CD14-positive monocyte (primary cell): ENCODE measurements around the gene CACNB4. TPM values are rescaled to one million over a fixed set of nuclear protein-coding genes. Genes with fewer than 3 reads are reported as not detected.

Experiments used
- DNase-seq, 3 donors: peaks; one replicate each; pipeline ENCODE4 v3.0.0-alpha.2; 2011 to 2022
- H2AFZ ChIP-seq: 2 replicates; pipeline ENCODE4 v1.6.0; 2012; ENCODE audit warnings: mild to moderate bottlenecking, low read depth, low read length, inconsistent platforms; ENCODE audit not compliant: insufficient read depth, poor library complexity, severe bottlenecking
- H3K27ac ChIP-seq, 2 donors: 1 replicate in 1 of 2; 2 replicates in 1 of 2; pipeline ENCODE4 v1.5.1; 2012 to 2013; ENCODE audit warnings: low read length in 2 of 2, control low read depth in 1 of 2, inconsistent platforms in 1 of 2, low read depth in 1 of 2, mild to moderate bottlenecking in 1 of 2
- H3K27me3 ChIP-seq, 2 donors: one replicate each; pipeline versions ENCODE4 v1.6.0 to v1.6.1; 2011 to 2013; ENCODE audit warnings: low read length in 2 of 2; ENCODE audit not compliant: control insufficient read depth in 2 of 2, insufficient read depth in 2 of 2
- H3K36me3 ChIP-seq, 2 donors: replicated peaks in 1 of 2; 1 replicate in 1 of 2; 2 replicates in 1 of 2; pipeline versions ENCODE4 v1.5.1 to v1.6.1; 2012 to 2013; ENCODE audit warnings: low read length in 2 of 2, control low read depth in 1 of 2, inconsistent platforms in 1 of 2, mild to moderate bottlenecking in 1 of 2; ENCODE audit not compliant: insufficient read depth in 2 of 2, control insufficient read depth in 1 of 2
- H3K4me1 ChIP-seq, 2 donors: 1 replicate in 1 of 2; 2 replicates in 1 of 2; pipeline versions ENCODE4 v1.5.1 to v1.6.1; 2012 to 2013; ENCODE audit warnings: low read length in 2 of 2, control low read depth in 1 of 2, inconsistent platforms in 1 of 2, mild to moderate bottlenecking in 1 of 2, moderate library complexity in 1 of 2; ENCODE audit not compliant: insufficient read depth in 2 of 2, control insufficient read depth in 1 of 2
- H3K4me2 ChIP-seq: replicated peaks from 2 replicates; pipeline ENCODE3; 2012; ENCODE audit warnings: low read length, moderate library complexity, mild to moderate bottlenecking; ENCODE audit not compliant: poor library complexity, severe bottlenecking; ENCODE audit errors: extremely low read depth
- H3K4me3 ChIP-seq, 3 experiments: fragments of 200-600 bp in 1 of 3; sonication (generic) in 1 of 3; replicated peaks in 1 of 3; 1 replicate in 2 of 3; 2 replicates in 1 of 3; pipeline ENCODE4 v1.5.1; 2011 to 2013; ENCODE audit warnings: low read length in 3 of 3, mild to moderate bottlenecking in 3 of 3, control low read depth in 2 of 3, low read depth in 2 of 3, inconsistent platforms in 1 of 3, moderate library complexity in 1 of 3
- H3K79me2 ChIP-seq: 2 replicates; pipeline ENCODE4 v1.6.0; 2012; ENCODE audit warnings: mild to moderate bottlenecking, control low read depth, inconsistent platforms, low read length, moderate library complexity; ENCODE audit not compliant: insufficient read depth
- H3K9ac ChIP-seq: 2 replicates; pipeline ENCODE4 v1.6.0; 2017; ENCODE audit warnings: low read length, mild to moderate bottlenecking; ENCODE audit not compliant: insufficient read depth, poor library complexity, severe bottlenecking
- H3K9me3 ChIP-seq, 2 donors: replicated peaks in 1 of 2; 1 replicate in 1 of 2; 2 replicates in 1 of 2; pipeline versions ENCODE4 v1.5.1 to v1.6.1; 2012 to 2013; ENCODE audit warnings: low read length in 2 of 2, control low read depth in 1 of 2; ENCODE audit not compliant: control insufficient read depth in 1 of 2, insufficient read depth in 1 of 2
- H4K20me1 ChIP-seq: 2 replicates; pipeline ENCODE4 v1.6.0; 2012; ENCODE audit warnings: mild to moderate bottlenecking, low read length, control low read depth, moderate library complexity; ENCODE audit not compliant: insufficient read depth
- H3K27ac Mint-ChIP-seq, 7 donors: one replicate each; pipeline ENCODE4 v1.8.0; 2020; ENCODE audit warnings: mild to moderate bottlenecking in 7 of 7, mixed read lengths in 7 of 7, moderate library complexity in 6 of 7, inconsistent platforms in 2 of 7
- H3K27me3 Mint-ChIP-seq, 3 donors: one replicate each; pipeline ENCODE4 v1.8.0; 2021 to 2022; ENCODE audit warnings: low read depth in 3 of 3, mild to moderate bottlenecking in 3 of 3, mixed read lengths in 3 of 3, moderate library complexity in 3 of 3, inconsistent platforms in 1 of 3
- H3K36me3 Mint-ChIP-seq, 2 donors: one replicate each; pipeline ENCODE4 v1.8.0; 2020; ENCODE audit warnings: mixed read lengths in 2 of 2, inconsistent platforms in 1 of 2, mild to moderate bottlenecking in 1 of 2
- H3K4me1 Mint-ChIP-seq: one replicate; pipeline ENCODE4 v1.8.0; 2020; ENCODE audit warnings: mild to moderate bottlenecking, mixed read lengths
- H3K4me3 Mint-ChIP-seq, 2 donors: one replicate each; pipeline ENCODE4 v1.8.0; 2020; ENCODE audit warnings: mild to moderate bottlenecking in 2 of 2, mixed read lengths in 2 of 2, moderate library complexity in 1 of 2
- H3K9me3 Mint-ChIP-seq, 7 donors: one replicate each; pipeline ENCODE4 v1.8.0; 2020 to 2022; ENCODE audit warnings: mixed read lengths in 7 of 7, mild to moderate bottlenecking in 6 of 7, moderate library complexity in 6 of 7, inconsistent platforms in 2 of 7
- WGBS: methylation state at CpG from one replicate; pipeline ENCODE4 v1.1.5; 2013; ENCODE audit warnings: missing lambda C conversion rate; ENCODE audit not compliant: insufficient coverage; 5-methylcytosine and 5-hydroxymethylcytosine counted together
- intact Hi-C, 2 donors: fragments of 100-400 bp; cut with micrococcal nuclease; formaldehyde crosslinking; loops; one replicate each; pipeline versions ENCODE4 v1.15.0 to v1.15.1; 2023
- polyA plus RNA-seq, 3 donors: library from polyadenylated mRNA; depleted of rRNA in 1 of 3; unstranded in 2 of 3; stranded (reverse) in 1 of 3; fragments of 300-500 nt in 2 of 3; fragments of >200 nt in 1 of 3; fragmentation: Illumina TruSeq in 2 of 3; gene quantifications; 1 replicate in 2 of 3; 2 replicates in 1 of 3; pipeline ENCODE4 v1.2.3, GENCODE V29; 2012 to 2021
- TF ChIP-seq, protein P1 (sequence below): fragments of 200-600 bp; IDR thresholded peaks from one replicate; pipeline ENCODE4 v1.8.0; 2022; ENCODE audit warnings: antibody characterized with exemption, mild to moderate bottlenecking

Gene CACNB4
- polyA plus RNA-seq, 3 donors, result 0.44 to 1.9 (median 1.1) TPM

GRCh38 chr2:151802315-151802714 lies 296.5 kb downstream of the CACNB4 start:
- Histone ChIP-seq H3K4me3 (no peak overlapping the region), H4K20me1 (peaks cover 13% of the 10 kb centered on the region), H3K4me2 (no peak overlapping the region), H3K4me1 (no peaks in the 10 kb centered on the region), H3K27ac (no peak overlapping the region), H3K9me3 (no peaks in the 10 kb centered on the region), H3K27me3 (no peaks in the 10 kb centered on the region), H3K9ac (no peak overlapping the region), H3K79me2 (no peaks in the 10 kb centered on the region), H2AFZ (no peak overlapping the region), H3K36me3 (peaks cover 48 to 85% of the 10 kb centered on the region in 2 donors)
- no peak overlapping the region for H3K27ac Mint-ChIP-seq
- H3K4me1 Mint-ChIP-seq, result no peaks in the 10 kb centered on the region
- H3K27me3 Mint-ChIP-seq, result no peaks in the 10 kb centered on the region
- DNase-seq, result no peak
- TF ChIP-seq, protein P1, sequence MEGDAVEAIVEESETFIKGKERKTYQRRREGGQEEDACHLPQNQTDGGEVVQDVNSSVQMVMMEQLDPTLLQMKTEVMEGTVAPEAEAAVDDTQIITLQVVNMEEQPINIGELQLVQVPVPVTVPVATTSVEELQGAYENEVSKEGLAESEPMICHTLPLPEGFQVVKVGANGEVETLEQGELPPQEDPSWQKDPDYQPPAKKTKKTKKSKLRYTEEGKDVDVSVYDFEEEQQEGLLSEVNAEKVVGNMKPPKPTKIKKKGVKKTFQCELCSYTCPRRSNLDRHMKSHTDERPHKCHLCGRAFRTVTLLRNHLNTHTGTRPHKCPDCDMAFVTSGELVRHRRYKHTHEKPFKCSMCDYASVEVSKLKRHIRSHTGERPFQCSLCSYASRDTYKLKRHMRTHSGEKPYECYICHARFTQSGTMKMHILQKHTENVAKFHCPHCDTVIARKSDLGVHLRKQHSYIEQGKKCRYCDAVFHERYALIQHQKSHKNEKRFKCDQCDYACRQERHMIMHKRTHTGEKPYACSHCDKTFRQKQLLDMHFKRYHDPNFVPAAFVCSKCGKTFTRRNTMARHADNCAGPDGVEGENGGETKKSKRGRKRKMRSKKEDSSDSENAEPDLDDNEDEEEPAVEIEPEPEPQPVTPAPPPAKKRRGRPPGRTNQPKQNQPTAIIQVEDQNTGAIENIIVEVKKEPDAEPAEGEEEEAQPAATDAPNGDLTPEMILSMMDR, result no peak
- intact Hi-C loops, result no loop called here
- peaks cover 43% of the 10 kb centered on the region in 2 donors for H3K36me3 Mint-ChIP-seq
- no peaks in the 10 kb centered on the region for H3K9me3 Mint-ChIP-seq
- H3K4me3 Mint-ChIP-seq, result no peak overlapping the region
- no CpG with 5 or more reads among the region's 2 CpGs for whole genome bisulfite sequencing

- DNase-seq, result no peak
- Histone ChIP-seq H3K27me3 (no peaks in the 10 kb centered on the region), H3K79me2 (no peaks in the 10 kb centered on the region), H3K4me3 (no peak overlapping the region), H4K20me1 (no peaks in the 10 kb centered on the region), H2AFZ (no peak overlapping the region), H3K4me1 (no peaks in the 10 kb centered on the region), H3K36me3 (peaks cover 36 to 85% of the 10 kb centered on the region in 2 donors), H3K4me2 (no peak overlapping the region), H3K27ac (no peak overlapping the region), H3K9ac (no peak overlapping the region), H3K9me3 (no peaks in the 10 kb centered on the region)
- Mint-ChIP-seq H3K27me3 (no peaks in the 10 kb centered on the region), H3K4me1 (no peaks in the 10 kb centered on the region), H3K4me3 (no peak overlapping the region), H3K9me3 (no peaks in the 10 kb centered on the region), H3K27ac (no peak overlapping the region), H3K36me3 (peaks cover 55 to 58% of the 10 kb centered on the region in 2 donors)
- TF ChIP-seq, protein P1, result no peak
- no CpG with 5 or more reads among the region's 3 CpGs for WGBS
- intact Hi-C loops, result no loop called here
Observed at GRCh38 chr2:151799886-151800292, 299.0 kb downstream of the CACNB4 start.
